Mesenchymal stem cell (in vitro differentiated cells and primary cell): ENCODE results near the gene TMEM91. TPM values are rescaled to one million over a fixed set of nuclear protein-coding genes. Genes with fewer than 3 reads are reported as not detected.
A peak's percentile ranks its signal among the peaks of the same experiment; 100 is the strongest.

Experiments used
- DNase-seq: peaks from one replicate; pipeline ENCODE4 v3.0.0-alpha.2; 2013
- H2AFZ ChIP-seq: one replicate; pipeline ENCODE4 v1.6.1; 2013; ENCODE audit warnings: low read depth, mild to moderate bottlenecking, control low read depth, inconsistent platforms, low read length, moderate library complexity
- H2AK5ac ChIP-seq: 2 replicates; pipeline ENCODE4 v1.6.1; 2013; ENCODE audit warnings: low read length, moderate library complexity, mild to moderate bottlenecking, inconsistent platforms; ENCODE audit not compliant: severe bottlenecking
- H2BK120ac ChIP-seq: one replicate; pipeline ENCODE4 v1.6.1; 2013; ENCODE audit warnings: low read depth, mild to moderate bottlenecking, inconsistent platforms, low read length, moderate library complexity
- H2BK12ac ChIP-seq, 2 experiments: one replicate each; pipeline ENCODE4 v1.6.1; 2013; ENCODE audit warnings: inconsistent platforms in 2 of 2, low read length in 2 of 2, mild to moderate bottlenecking in 2 of 2, moderate library complexity in 2 of 2, control low read depth in 1 of 2
- H2BK15ac ChIP-seq: one replicate; pipeline ENCODE4 v1.6.1; 2013; ENCODE audit warnings: mild to moderate bottlenecking, low read depth, inconsistent platforms; ENCODE audit not compliant: poor library complexity, severe bottlenecking
- H2BK5ac ChIP-seq: 2 replicates; pipeline ENCODE4 v1.6.1; 2013; ENCODE audit warnings: low read depth, mild to moderate bottlenecking, low read length, control low read depth, inconsistent platforms; ENCODE audit not compliant: poor library complexity, severe bottlenecking
- H3K14ac ChIP-seq, 2 experiments: one replicate each; pipeline ENCODE4 v1.6.1; 2013; ENCODE audit warnings: inconsistent platforms in 2 of 2, low read length in 2 of 2, control low read depth in 1 of 2, mild to moderate bottlenecking in 1 of 2, moderate library complexity in 1 of 2
- H3K18ac ChIP-seq, 2 experiments: one replicate each; pipeline ENCODE4 v1.6.1; 2013; ENCODE audit warnings: inconsistent platforms in 2 of 2, low read length in 2 of 2, control low read depth in 1 of 2, low read depth in 1 of 2, mild to moderate bottlenecking in 1 of 2
- H3K23ac ChIP-seq, 2 experiments: one replicate each; pipeline ENCODE4 v1.6.1; 2013; ENCODE audit warnings: inconsistent platforms in 2 of 2, low read length in 2 of 2, mild to moderate bottlenecking in 2 of 2, moderate library complexity in 2 of 2, control low read depth in 1 of 2
- H3K27ac ChIP-seq: 2 replicates; pipeline ENCODE4 v1.5.1; 2013; ENCODE audit warnings: mild to moderate bottlenecking, moderate library complexity, low read length, control low read depth, inconsistent platforms; ENCODE audit not compliant: poor library complexity, severe bottlenecking
- H3K27me3 ChIP-seq, 2 experiments: 2 replicates each; pipeline versions ENCODE4 v1.6.1 to v1.7.0; 2013; ENCODE audit warnings: low read length in 2 of 2, mild to moderate bottlenecking in 2 of 2, moderate library complexity in 2 of 2, control low read depth in 1 of 2, inconsistent platforms in 1 of 2; ENCODE audit not compliant: control insufficient read depth in 1 of 2, insufficient read depth in 1 of 2
- H3K36me3 ChIP-seq, 2 experiments: 2 replicates each; pipeline versions ENCODE4 v1.6.1 to v1.7.0; 2013; ENCODE audit warnings: low read length in 2 of 2, control low read depth in 1 of 2, inconsistent platforms in 1 of 2, low read depth in 1 of 2, mild to moderate bottlenecking in 1 of 2; ENCODE audit not compliant: insufficient read depth in 2 of 2, control insufficient read depth in 1 of 2
- H3K4ac ChIP-seq, 2 experiments: one replicate each; pipeline ENCODE4 v1.6.1; 2013; ENCODE audit warnings: inconsistent platforms in 2 of 2, low read length in 2 of 2, mild to moderate bottlenecking in 2 of 2, moderate library complexity in 2 of 2, control low read depth in 1 of 2, low read depth in 1 of 2
- H3K4me1 ChIP-seq: 2 replicates; pipeline ENCODE4 v1.6.1; 2013; ENCODE audit warnings: low read depth, low read length, control low read depth; ENCODE audit not compliant: control insufficient read depth, insufficient read depth
- H3K4me2 ChIP-seq: 2 replicates; pipeline ENCODE4 v1.6.1; 2013; ENCODE audit warnings: low read length, mild to moderate bottlenecking, inconsistent platforms; ENCODE audit not compliant: poor library complexity, severe bottlenecking
- H3K4me3 ChIP-seq, 2 experiments: 2 replicates each; pipeline versions ENCODE4 v1.5.1 to v1.7.0; 2013; ENCODE audit warnings: low read length in 2 of 2, mild to moderate bottlenecking in 2 of 2, control low read depth in 1 of 2, low read depth in 1 of 2; ENCODE audit not compliant: insufficient read depth in 1 of 2
- H3K79me1 ChIP-seq: replicated peaks from 2 replicates; pipeline ENCODE4 v1.6.1; 2013; ENCODE audit warnings: mild to moderate bottlenecking, control low read depth, low read length, inconsistent platforms; ENCODE audit not compliant: poor library complexity, severe bottlenecking
- H3K9ac ChIP-seq: 2 replicates; pipeline ENCODE4 v1.7.0; 2013; ENCODE audit warnings: mild to moderate bottlenecking, low read length, moderate library complexity
- H3K9me3 ChIP-seq: 2 replicates; pipeline ENCODE4 v1.7.0; 2013; ENCODE audit warnings: mild to moderate bottlenecking, low read length; ENCODE audit not compliant: control insufficient read depth
- H4K8ac ChIP-seq: one replicate; pipeline ENCODE4 v1.6.1; 2013; ENCODE audit warnings: inconsistent platforms, mild to moderate bottlenecking, low read length, moderate library complexity
- H4K91ac ChIP-seq: one replicate; pipeline ENCODE4 v1.6.1; 2013; ENCODE audit warnings: mild to moderate bottlenecking, low read length, inconsistent platforms
- WGBS: methylation state at CpG from one replicate; pipeline ENCODE4 v1.1.7; 2013; ENCODE audit warnings: mixed read lengths; 5-methylcytosine and 5-hydroxymethylcytosine counted together
- polyA plus RNA-seq, 2 experiments: library from polyadenylated mRNA; stranded (reverse); fragments of 200-250 nt; gene quantifications; one replicate each; pipeline ENCODE4 v1.2.3, GENCODE V29; 2013

Gene TMEM91
- polyA plus RNA-seq (2013, experiment 1 of 2) = 6.4 TPM
- polyA plus RNA-seq (2013, experiment 2 of 2) = 6.8 TPM

- peak within 1 kb of the TSS in 1 of 2 experiments; percentile 75 for H2BK12ac ChIP-seq
- H3K4me1 ChIP-seq = peaks cover 30% of the 10 kb centered on the region
- 1% methylated on average over 47 of the region's 47 CpGs for WGBS
- peak within 1 kb of the TSS; percentile 65 for H4K91ac ChIP-seq
- no peak within 1 kb of the TSS for H2BK5ac ChIP-seq
- peak within 1 kb of the TSS in 1 of 2 experiments; percentile 4 for H3K14ac ChIP-seq
- H3K4me3 ChIP-seq = peak within 1 kb of the TSS; percentile 63 to 78
- H3K4ac ChIP-seq = peak within 1 kb of the TSS; percentile 60 to 87
- H3K23ac ChIP-seq = no peak within 1 kb of the TSS
- peak within 1 kb of the TSS; percentile 81 for H4K8ac ChIP-seq
- no peaks in the 10 kb centered on the region for H3K27me3 ChIP-seq
- H3K27ac ChIP-seq = no peak within 1 kb of the TSS
- peak within 1 kb of the TSS; percentile 74 for H2BK15ac ChIP-seq
- H2BK120ac ChIP-seq = no peak within 1 kb of the TSS
- no peaks in the 10 kb centered on the region for H3K36me3 ChIP-seq
- peak within 1 kb of the TSS; percentile 4 for H2AK5ac ChIP-seq
- H3K79me1 ChIP-seq = peaks cover 21% of the 10 kb centered on the region
- no peaks in the 10 kb centered on the region for H3K9me3 ChIP-seq
- peak within 1 kb of the TSS; percentile 99 for H3K4me2 ChIP-seq
- H2AFZ ChIP-seq = peak within 1 kb of the TSS; percentile 91
- peak; percentile 64 for DNase-seq
- H3K18ac ChIP-seq = peak within 1 kb of the TSS; percentile 56 to 95
- peak within 1 kb of the TSS; percentile 85 for H3K9ac ChIP-seq
Measured at GRCh38 chr19:41376241-41376997, at the start of gene TMEM91. Gene TMEM91 (plus strand): TSS chr19:41376533. CDS start chr19:41378310, 1,777 bp downstream.

- no peaks in the 10 kb centered on the region for H3K27me3 ChIP-seq
- DNase-seq = peak; percentile 41
- H3K4me2 ChIP-seq = peak overlapping the region; percentile 12
- peak overlapping the region; percentile 92 to 98 for H3K4ac ChIP-seq
- H3K23ac ChIP-seq = peak overlapping the region in 1 of 2 experiments; percentile 15
- peak overlapping the region; percentile 100 for H2BK15ac ChIP-seq
- no peaks in the 10 kb centered on the region for H3K79me1 ChIP-seq
- H3K9me3 ChIP-seq = no peaks in the 10 kb centered on the region
- H3K18ac ChIP-seq = peak overlapping the region; percentile 85 to 98
- WGBS = 46% methylated on average over 13 of the region's 13 CpGs
- H3K4me3 ChIP-seq = no peak overlapping the region
- no peak overlapping the region for H2AFZ ChIP-seq
- peak overlapping the region; percentile 76 to 98 for H2BK12ac ChIP-seq
- H3K27ac ChIP-seq = peak overlapping the region; percentile 98
- H2BK5ac ChIP-seq = no peak overlapping the region
- H3K14ac ChIP-seq = peak overlapping the region in 1 of 2 experiments; percentile 19
- peak overlapping the region; percentile 88 for H2AK5ac ChIP-seq
- H3K9ac ChIP-seq = no peak overlapping the region
- peak overlapping the region; percentile 99 for H4K91ac ChIP-seq
- H3K36me3 ChIP-seq = peaks cover 36 to 45% of the 10 kb centered on the region in 2 experiments
- H3K4me1 ChIP-seq = peaks cover 63% of the 10 kb centered on the region
- H4K8ac ChIP-seq = peak overlapping the region; percentile 99
- peak overlapping the region; percentile 98 for H2BK120ac ChIP-seq
Measured at GRCh38 chr19:41327076-41327575, 49.2 kb upstream of the TMEM91 start.

GRCh38 chr19:41327576-41328156, 48.7 kb upstream of the TMEM91 start:
- Histone ChIP-seq H3K23ac (peak overlapping the region in 1 of 2 experiments; percentile 25), H2BK12ac (peak overlapping the region; percentile 29 to 76), H2AFZ (no peak overlapping the region), H4K91ac (peak overlapping the region; percentile 99), H2AK5ac (peak overlapping the region; percentile 77), H3K9me3 (no peaks in the 10 kb centered on the region), H3K27me3 (no peaks in the 10 kb centered on the region), H3K4me1 (peaks cover 58% of the 10 kb centered on the region), H2BK15ac (peak overlapping the region; percentile 100), H4K8ac (peak overlapping the region; percentile 99), H3K79me1 (peaks cover 2% of the 10 kb centered on the region), H3K4me2 (peak overlapping the region; percentile 12), H3K4me3 (no peak overlapping the region), H2BK120ac (peak overlapping the region; percentile 98), H3K18ac (peak overlapping the region; percentile 85 to 98), H3K9ac (no peak overlapping the region), H3K27ac (peak overlapping the region; percentile 25), H3K36me3 (peaks cover 36 to 42% of the 10 kb centered on the region in 2 experiments), H3K4ac (peak overlapping the region; percentile 92 to 98), H2BK5ac (no peak overlapping the region), H3K14ac (peak overlapping the region in 1 of 2 experiments; percentile 94)
- 53% methylated on average over 33 of the region's 33 CpGs for WGBS
- no peak for DNase-seq
